Endothelial cell of umbilical vein (primary cell): ENCODE results near the gene ADIPOR2. TPM values are rescaled to one million over a fixed set of nuclear protein-coding genes. Genes with fewer than 3 reads are reported as not detected.

ENCODE experiments used
- BruUV-seq: library from RNA; stranded (reverse); fragments of 400-500 nt; replicated peaks from 2 replicates; lab custom pipeline; 2021; lab: Mats Ljungman, UMichigan
- CTCF ChIA-PET: fragments of 300-600, 350-600 bp; sonication (Branson Sonifier 250); formaldehyde crosslinking; loops from one replicate; lab custom pipeline; 2021; ENCODE audit warnings: antibody characterized with exemption, inconsistent platforms; lab: Charles Lee
- POLR2A ChIA-PET: fragments of 300-600, 350-600 bp; sonication (Branson Sonifier 250); formaldehyde crosslinking; loops from one replicate; lab custom pipeline; 2021; ENCODE audit warnings: antibody characterized with exemption, inconsistent platforms; lab: Charles Lee
- DNase-seq: peaks from one replicate; pipeline ENCODE4 v3.0.0-alpha.2; 2011; ENCODE audit warnings: low read depth, low spot score
- FAIRE-seq: peaks from 2 replicates; lab custom pipeline; 2011; peaks lifted over from hg19 to GRCh38; lab: Jason Lieb, UNC
- H2AFZ ChIP-seq: 2 replicates; pipeline ENCODE4 v1.6.0; 2012; ENCODE audit warnings: low read depth, low read length, control low read depth, inconsistent platforms
- H3K27ac ChIP-seq: 2 replicates; pipeline ENCODE4 v1.5.1; 2011; ENCODE audit warnings: low read depth, mild to moderate bottlenecking, control low read depth, low read length, moderate library complexity; ENCODE audit not compliant: insufficient read depth
- H3K27me3 ChIP-seq, 2 experiments: 2 replicates each; pipeline versions ENCODE4 v1.6.0 to v1.6.1; 2011; ENCODE audit warnings: low read length in 2 of 2, mixed read lengths in 1 of 2; ENCODE audit not compliant: control insufficient read depth in 2 of 2, insufficient read depth in 2 of 2
- H3K36me3 ChIP-seq, 2 experiments: 2 replicates in 1 of 2; 3 replicates in 1 of 2; pipeline ENCODE4 v1.5.1; 2011; ENCODE audit warnings: low read length in 2 of 2, mild to moderate bottlenecking in 1 of 2, moderate library complexity in 1 of 2; ENCODE audit not compliant: control insufficient read depth in 2 of 2, insufficient read depth in 2 of 2; ENCODE audit errors: extremely low read depth in 1 of 2
- H3K4me1 ChIP-seq: 3 replicates; pipeline ENCODE4 v1.5.1; 2011; ENCODE audit warnings: mild to moderate bottlenecking, low read length; ENCODE audit not compliant: control insufficient read depth, insufficient read depth; ENCODE audit errors: extremely low read depth
- H3K4me2 ChIP-seq: 2 replicates; pipeline ENCODE4 v1.6.1; 2011; ENCODE audit warnings: low read length, control low read depth, mixed read lengths; ENCODE audit not compliant: insufficient read depth
- H3K4me3 ChIP-seq, 3 experiments: fragments of 200-600 bp in 1 of 3; sonication (generic), shearing (Covaris generic) in 1 of 3; replicated peaks in 1 of 3; 2 replicates each; pipeline ENCODE4 v1.5.1; 2011 to 2016; ENCODE audit warnings: control low read depth in 3 of 3, low read length in 3 of 3, mild to moderate bottlenecking in 2 of 3, inconsistent platforms in 1 of 3, low read depth in 1 of 3, moderate library complexity in 1 of 3; ENCODE audit not compliant: insufficient read depth in 1 of 3
- H3K79me2 ChIP-seq: 2 replicates; pipeline ENCODE4 v1.6.0; 2012; ENCODE audit warnings: low read length, inconsistent platforms; ENCODE audit not compliant: control insufficient read depth, insufficient read depth
- H3K9ac ChIP-seq: replicated peaks from 2 replicates; pipeline ENCODE3; 2011; ENCODE audit warnings: low read length, control low read depth; ENCODE audit not compliant: insufficient read depth; ENCODE audit errors: extremely low read depth
- H3K9me1 ChIP-seq: replicated peaks from 3 replicates; pipeline ENCODE4 v1.6.0; 2011; ENCODE audit warnings: mild to moderate bottlenecking, low read length; ENCODE audit not compliant: control insufficient read depth, insufficient read depth; ENCODE audit errors: extremely low read depth
- H3K9me3 ChIP-seq: replicated peaks from 2 replicates; pipeline ENCODE4 v1.5.1; 2012; ENCODE audit warnings: low read length, inconsistent platforms; ENCODE audit not compliant: control insufficient read depth, insufficient read depth
- H4K20me1 ChIP-seq: replicated peaks from 2 replicates; pipeline ENCODE3; 2011; ENCODE audit warnings: mild to moderate bottlenecking, low read length; ENCODE audit not compliant: control insufficient read depth, insufficient read depth; ENCODE audit errors: extremely low read depth
- CTCF ChIP-seq, 2 donors: IDR thresholded peaks; 1 replicate in 1 of 2; 2 replicates in 1 of 2; pipeline ENCODE4 v1.5.1; 2011; ENCODE audit warnings: low read length in 2 of 2, mild to moderate bottlenecking in 2 of 2, moderate library complexity in 2 of 2, control low read depth in 1 of 2, inconsistent platforms in 1 of 2, low read depth in 1 of 2; ENCODE audit not compliant: insufficient read depth in 1 of 2; ENCODE audit errors: extremely low read depth in 1 of 2
- EZH2 ChIP-seq: IDR thresholded peaks from 2 replicates; pipeline ENCODE4 v1.6.1; 2012; ENCODE audit warnings: borderline replicate concordance, low read depth, mild to moderate bottlenecking, moderate library complexity, low read length, inconsistent platforms; ENCODE audit not compliant: severe bottlenecking
- FOS ChIP-seq: IDR thresholded peaks from 2 replicates; pipeline ENCODE4 v1.6.1; 2011; ENCODE audit warnings: mild to moderate bottlenecking, low read length, moderate library complexity, borderline replicate concordance; ENCODE audit not compliant: insufficient read depth
- JUN ChIP-seq: IDR thresholded peaks from 2 replicates; pipeline ENCODE4 v1.6.1; 2011; ENCODE audit warnings: borderline replicate concordance, low read depth; ENCODE audit not compliant: insufficient read length, insufficient read depth
- MYC ChIP-seq: IDR thresholded peaks from one replicate; pipeline ENCODE4 v1.6.1; 2011; ENCODE audit warnings: mild to moderate bottlenecking, low read depth, low read length
- POLR2A ChIP-seq: IDR thresholded peaks from 2 replicates; pipeline ENCODE4 v1.6.1; 2012; ENCODE audit warnings: low read depth, mild to moderate bottlenecking, control low read depth, low read length
- POLR2AphosphoS5 ChIP-seq: IDR thresholded peaks from 2 replicates; pipeline ENCODE4 v1.6.1; 2012; ENCODE audit warnings: low read depth, mild to moderate bottlenecking, control low read depth, low read length, moderate library complexity; ENCODE audit not compliant: insufficient read depth
- dilution Hi-C: fragments of 300-500 bp; cut with MboI; formaldehyde crosslinking; loops from one replicate; pipeline ENCODE4 v1.15.0; 2019; ENCODE audit warnings: low sequenced_read_pairs; ENCODE audit not compliant: extremely low pct_ligation_motif_present
- intact Hi-C: fragments of 100-400 bp; cut with micrococcal nuclease; formaldehyde crosslinking; loops from one replicate; pipeline ENCODE4 v1.10.0; 2022
- polyA plus RNA-seq, 4 experiments: library from polyadenylated mRNA; depleted of rRNA in 3 of 4; stranded (reverse) in 3 of 4; unstranded in 1 of 4; fragments of >200 nt; gene quantifications; 2 replicates each; pipeline versions ENCODE4 v1.2.1 to v1.2.3, GENCODE V29; 2011 to 2012; ENCODE audit warnings: missing spikeins in 1 of 4
- total RNA-seq: library from RNA; stranded (reverse); gene quantifications from 2 replicates; pipeline ENCODE4 v1.2.3, GENCODE V29; 2021

ADIPOR2 gene
- total and polyA plus RNA-seq, 2 donors (not counting 3 experiments of a cell fraction or from before 2014, with no cell fraction given) = 22.5 to 57.3 TPM

DNA sequence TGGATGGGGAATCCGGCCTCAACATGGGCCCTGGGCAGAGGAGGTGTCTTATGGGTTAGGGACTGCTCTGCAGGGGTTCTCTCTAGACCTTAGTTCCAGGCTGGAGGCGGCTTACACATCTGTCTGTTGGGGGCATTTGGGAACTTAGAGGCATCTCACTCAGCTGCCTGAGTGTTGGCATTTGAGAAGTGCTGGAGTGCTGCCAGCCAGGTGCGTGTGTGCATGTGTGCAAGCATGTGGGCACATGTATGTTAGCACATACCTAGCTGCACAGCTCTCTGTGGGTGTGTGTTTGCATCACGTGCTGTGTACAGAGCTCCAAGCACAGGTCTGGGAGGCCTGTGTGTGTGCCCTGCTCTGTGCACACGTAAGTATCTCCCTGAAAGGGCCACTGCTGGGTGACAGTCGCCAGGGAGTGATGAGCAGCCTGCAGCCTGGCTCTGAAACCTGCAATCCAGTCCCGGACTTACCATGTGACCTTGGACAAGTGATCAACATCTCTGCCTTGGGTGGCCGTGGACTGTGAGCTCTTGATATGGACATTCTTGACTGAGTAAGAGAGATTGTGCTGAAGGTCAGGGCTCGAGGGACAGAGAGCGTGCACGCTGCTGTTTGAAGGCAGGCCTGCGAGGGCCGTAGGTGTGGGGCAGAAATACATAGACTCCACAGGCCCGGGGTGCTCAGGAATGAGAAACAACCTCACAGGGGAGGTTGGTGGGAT lies 134.7 kb downstream of the ADIPOR2 start:
- Histone ChIP-seq H3K4me3 (no peak overlapping the region), H3K9me1 (no peaks in the 10 kb centered on the region), H3K4me1 (no peaks in the 10 kb centered on the region), H3K27me3 (peaks cover 15 to 22% of the 10 kb centered on the region in 2 experiments), H3K9ac (no peak overlapping the region), H3K9me3 (no peaks in the 10 kb centered on the region), H4K20me1 (no peaks in the 10 kb centered on the region), H2AFZ (no peak overlapping the region), H3K27ac (no peak overlapping the region), H3K79me2 (no peaks in the 10 kb centered on the region), H3K4me2 (no peak overlapping the region), H3K36me3 (no peaks in the 10 kb centered on the region)
- no peak for DNase-seq
- dilution Hi-C loops = no loop called here
- CTCF ChIA-PET = interaction anchor here (1.2 kb wide), 1 partner anchor 114 kb away, joined by 3 read pairs; no protein-coding TSS in a partner anchor
- POLR2A ChIA-PET = no interaction called here
- FAIRE-seq = no peak
- no peak for TF ChIP-seq EZH2
- no peak for TF ChIP-seq CTCF (IDR thresholded peaks at IDR 0.05; ENCODE audit: extremely low read depth in 1 of 2, insufficient read depth in 1 of 2, low read depth in 1 of 2, low read length in 2 of 2)
- TF ChIP-seq POLR2A = no peak
- TF ChIP-seq POLR2AphosphoS5 = no peak
- BruUV-seq = no TSS peak
- intact Hi-C loops = no loop called here

DNA sequence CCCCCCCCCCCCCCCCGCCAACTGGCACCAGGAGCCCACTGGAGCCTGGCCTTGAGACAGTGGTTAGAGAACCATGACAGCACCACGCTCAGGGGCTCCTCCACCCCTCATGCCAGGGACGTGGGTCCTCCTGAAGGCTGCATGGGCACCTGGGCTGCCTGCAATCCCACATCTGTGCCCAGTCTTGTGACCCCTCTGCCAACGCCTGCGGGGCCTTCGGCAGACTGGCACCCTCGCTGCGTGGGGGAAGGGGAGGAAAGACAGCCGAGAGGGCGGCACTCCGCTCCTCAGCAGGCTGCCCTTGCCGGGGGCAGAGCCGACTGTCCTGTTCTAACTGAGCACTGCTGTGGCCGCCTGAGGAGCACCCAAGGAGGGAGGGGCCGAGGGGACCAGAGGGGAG lies 135.5 kb downstream of the ADIPOR2 start:
- TF ChIP-seq MYC (no peak), EZH2 (no peak), FOS (no peak), JUN (no peak)
- dilution Hi-C loops = no loop called here

More for the DNA sequence above, 135.5 kb downstream of the ADIPOR2 start:
- intact Hi-C loops = no loop called here
- Histone ChIP-seq H3K4me1 (no peaks in the 10 kb centered on the region), H3K27me3 (peaks cover 10 to 13% of the 10 kb centered on the region in 2 experiments), H3K9me1 (no peaks in the 10 kb centered on the region), H2AFZ (no peak overlapping the region), H3K9ac (no peak overlapping the region), H3K4me3 (no peak overlapping the region), H3K4me2 (no peak overlapping the region), H3K9me3 (no peaks in the 10 kb centered on the region), H3K36me3 (no peaks in the 10 kb centered on the region), H3K79me2 (no peaks in the 10 kb centered on the region), H4K20me1 (no peaks in the 10 kb centered on the region), H3K27ac (no peak overlapping the region)
- CTCF ChIA-PET = interaction anchor here (1.2 kb wide), 1 partner anchor 114 kb away, joined by 3 read pairs; no protein-coding TSS in a partner anchor
- BruUV-seq = no TSS peak
- POLR2A ChIA-PET = no interaction called here
- DNase-seq (no peak), FAIRE-seq (no peak)
